ENCODE measurements around the gene ACSL5. TPM values are rescaled to one million over a fixed set of nuclear protein-coding genes. Genes with fewer than 3 reads are reported as not detected.
A peak's percentile ranks its signal among the peaks of the same experiment; 100 is the strongest.
"Not testable (repeated sequence)": the region's sequence is repeated elsewhere in the genome, so short reads cannot be mapped to it uniquely, and the experiment has no call there.

The ACSL5 gene
- total RNA-seq, 2 experiments from 2014 or later: 55.8 to 59.5 TPM

DNA sequence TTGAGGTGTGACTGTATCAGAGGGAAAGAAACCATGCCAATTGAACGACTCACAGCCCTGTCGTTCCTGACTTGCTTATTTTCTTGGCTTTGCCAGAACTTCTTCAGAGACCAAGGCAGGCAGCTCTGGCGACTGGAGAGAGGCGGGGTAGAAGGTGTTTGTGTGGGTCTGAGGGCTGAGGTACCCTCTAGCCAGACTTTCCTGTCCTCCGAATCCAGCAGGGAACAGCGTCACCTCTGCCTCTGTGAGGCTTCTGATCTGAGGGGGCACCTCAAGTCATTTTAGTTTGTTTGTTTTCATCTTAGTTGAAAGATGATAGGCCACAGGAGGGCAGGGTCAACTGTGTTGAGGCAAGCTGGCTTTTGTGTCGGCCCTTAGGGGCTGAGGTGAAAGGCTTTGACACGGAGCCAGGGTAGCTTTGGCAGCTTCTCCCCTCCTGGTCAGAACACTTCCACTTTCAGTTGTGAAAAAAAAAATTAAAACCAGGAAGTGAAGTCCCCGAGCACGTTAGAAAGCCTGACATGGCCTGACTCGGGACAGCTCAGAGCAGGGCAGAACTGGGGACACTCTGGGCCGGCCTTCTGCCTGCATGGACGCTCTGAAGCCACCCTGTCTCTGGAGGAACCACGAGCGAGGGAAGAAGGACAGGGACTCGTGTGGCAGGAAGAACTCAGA is 1.9 kb downstream of the ACSL5 start:
- H3K4me1 Mint-ChIP-seq: peaks cover 59% of the 10 kb centered on the region

DNA sequence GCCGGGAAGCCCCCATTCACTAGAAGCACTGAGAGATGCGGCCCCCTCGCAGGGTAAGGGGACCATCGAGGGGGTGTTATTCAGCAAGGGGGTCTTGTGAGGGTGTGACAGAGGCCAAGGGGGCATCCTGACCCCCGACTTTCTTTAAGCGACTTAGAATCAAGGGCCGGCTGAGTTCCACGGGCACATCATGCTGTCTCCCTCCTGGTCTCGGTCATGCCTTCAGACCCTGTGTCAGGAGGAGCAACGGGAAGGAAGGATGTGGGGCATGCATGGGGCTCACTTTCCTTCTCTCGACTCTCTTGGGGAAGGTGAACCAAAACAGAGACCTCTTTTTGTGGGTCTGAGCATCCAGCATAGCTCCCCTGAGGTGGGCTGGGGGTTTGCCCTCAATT is 2.5 kb downstream of the ACSL5 start:
- Mint-ChIP-seq H3K27ac (peak overlapping the region; percentile 100), H3K27me3 (no peaks in the 10 kb centered on the region), H3K36me3 (peaks cover 29% of the 10 kb centered on the region), H3K4me1 (peaks cover 56% of the 10 kb centered on the region), H3K4me3 (peak overlapping the region; percentile 98), H3K9me3 (peaks cover 5% of the 10 kb centered on the region)
- no peak for DNase-seq
- POLR2A ChIA-PET: interaction anchor here (0.8 to 3.8 kb wide), 7 partner anchors 12 to 1303 kb away, joined by 3 to 21 read pairs (median 6); partner anchors contain the start of genes CASP7, GPAM, VTI1A and ZDHHC6
- ATAC-seq (ENCODE audit: low read depth): peak; percentile 27

More for the DNA sequence above, 1.9 kb downstream of the ACSL5 start:
- DNase-seq (peak; percentile 61), ATAC-seq (ENCODE audit: low read depth) (peak; percentile 86)
- H3K27ac Mint-ChIP-seq: peak overlapping the region; percentile 100
- H3K27me3 Mint-ChIP-seq: no peaks in the 10 kb centered on the region
- peaks cover 26% of the 10 kb centered on the region for H3K36me3 Mint-ChIP-seq
- peaks cover 7% of the 10 kb centered on the region for H3K9me3 Mint-ChIP-seq
- H3K4me3 Mint-ChIP-seq: peak overlapping the region; percentile 98
- POLR2A ChIA-PET: interaction anchor here (0.7 to 3.8 kb wide), 9 partner anchors 10 to 1304 kb away, joined by 3 to 21 read pairs (median 5); partner anchors contain the start of genes GPAM, VTI1A and ZDHHC6

DNA sequence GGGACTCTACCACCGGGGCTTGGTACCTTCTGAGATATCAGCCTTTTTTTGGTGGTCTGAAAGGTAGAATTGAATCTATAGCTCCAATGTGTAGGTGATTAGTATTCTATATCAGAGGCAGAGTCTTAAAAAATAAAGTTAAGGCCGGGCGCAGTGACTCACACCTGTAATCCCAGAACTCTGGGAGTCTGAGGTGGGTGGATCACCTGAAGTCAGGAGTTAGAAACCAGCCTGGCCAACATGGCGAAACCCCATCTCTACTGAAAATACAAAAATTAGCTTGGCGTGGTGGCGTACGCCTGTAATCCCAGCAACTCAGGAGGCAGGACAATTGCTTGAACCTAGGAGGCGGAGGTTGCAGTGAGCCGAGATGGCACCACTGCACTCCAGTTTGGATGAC is 3.2 kb downstream of the ACSL5 start:
- not testable (repeated sequence) for H3K9me3 Mint-ChIP-seq; ATAC-seq (ENCODE audit: low read depth); H3K27me3 Mint-ChIP-seq; DNase-seq
- Mint-ChIP-seq H3K27ac (peak overlapping the region; percentile 60), H3K36me3 (peaks cover 31% of the 10 kb centered on the region), H3K4me3 (peak overlapping the region; percentile 72), H3K4me1 (peaks cover 55% of the 10 kb centered on the region)
- POLR2A ChIA-PET: interaction anchor here (0.8 to 3.8 kb wide), 4 partner anchors 11 to 1302 kb away, joined by 3 to 18 read pairs (median 5); partner anchors contain the start of gene CASP7

DNA sequence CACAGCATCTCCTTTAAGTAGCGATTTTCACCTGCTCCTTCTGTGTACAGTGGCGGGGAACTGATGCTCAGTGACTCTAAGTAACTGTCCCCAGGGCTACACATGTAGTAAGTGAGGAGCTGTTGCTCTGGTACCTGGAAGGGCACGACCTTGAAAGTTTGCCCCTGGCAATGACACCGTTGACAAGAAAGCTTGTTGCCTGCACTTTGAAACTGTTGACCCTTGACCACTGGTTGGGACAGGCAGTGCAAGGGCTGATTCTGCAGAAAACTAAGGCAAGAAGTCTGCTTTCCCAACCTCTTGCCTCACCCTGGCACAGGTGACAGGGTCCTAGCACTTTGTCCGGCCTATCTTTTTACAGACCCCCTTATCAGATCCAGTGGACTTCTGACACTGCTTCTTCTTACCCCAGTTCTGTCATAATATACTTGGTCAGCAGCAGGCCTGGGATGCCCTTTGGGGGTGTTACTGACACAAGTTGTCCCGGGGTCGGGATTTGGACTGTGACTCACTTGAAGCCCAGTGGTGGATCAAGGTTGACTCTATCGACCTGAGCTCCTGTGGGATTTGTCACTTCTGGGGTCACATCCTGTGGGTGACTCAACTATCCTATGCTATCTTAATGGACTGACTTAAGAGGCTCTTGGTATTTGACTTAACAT is 5.8 kb downstream of the ACSL5 start:
- no peak overlapping the region for H3K27ac Mint-ChIP-seq
- H3K36me3 Mint-ChIP-seq: peaks cover 39% of the 10 kb centered on the region
- H3K4me1 Mint-ChIP-seq: peaks cover 43% of the 10 kb centered on the region
- no peaks in the 10 kb centered on the region for H3K9me3 Mint-ChIP-seq
- H3K4me3 Mint-ChIP-seq: no peak overlapping the region
- POLR2A ChIA-PET: no interaction called here
- ATAC-seq (ENCODE audit: low read depth) (no peak), DNase-seq (no peak)
- H3K27me3 Mint-ChIP-seq: no peaks in the 10 kb centered on the region

DNA sequence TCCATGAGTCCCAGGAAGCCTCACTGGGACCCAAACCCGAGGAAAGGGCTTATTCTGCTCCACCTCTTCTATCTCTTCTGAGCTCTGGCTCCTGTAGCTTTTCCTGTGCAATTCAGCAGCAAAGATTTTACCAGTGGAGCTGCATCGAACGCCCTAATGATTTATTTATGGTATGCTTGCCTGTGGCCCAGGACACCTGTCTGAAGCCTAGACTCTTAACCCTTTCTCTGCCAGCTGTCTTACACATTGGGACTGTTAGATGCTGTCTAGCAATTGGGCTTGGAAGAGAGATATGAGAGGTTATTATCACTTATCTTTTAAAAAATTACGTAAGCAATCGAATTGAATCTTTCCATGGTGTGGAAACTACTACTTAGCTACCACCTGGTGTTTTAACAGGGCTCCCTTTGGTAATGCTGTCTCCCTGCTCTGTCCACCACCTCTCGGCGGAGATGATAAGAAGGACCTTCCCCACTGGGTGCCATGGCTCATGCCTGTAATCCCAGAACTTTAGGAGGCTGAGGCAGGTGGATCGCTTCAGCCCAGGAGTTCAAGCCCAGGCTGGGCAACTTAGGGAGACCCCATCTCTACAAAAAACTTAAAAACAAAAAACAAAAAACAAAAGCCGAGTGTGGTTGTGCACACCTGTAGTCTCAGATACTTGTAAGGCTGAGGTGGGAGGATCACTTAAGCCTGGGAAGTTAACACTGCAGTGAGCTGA is 8.8 kb downstream of the ACSL5 start:
- no peak overlapping the region for H3K4me3 Mint-ChIP-seq
- H3K27me3 Mint-ChIP-seq: no peaks in the 10 kb centered on the region
- peaks cover 38% of the 10 kb centered on the region for H3K36me3 Mint-ChIP-seq
- H3K4me1 Mint-ChIP-seq: peaks cover 30% of the 10 kb centered on the region
- POLR2A ChIA-PET: no interaction called here
- no peak for ATAC-seq (ENCODE audit: low read depth)
- no peak overlapping the region for H3K27ac Mint-ChIP-seq
- no peak for DNase-seq
- no peaks in the 10 kb centered on the region for H3K9me3 Mint-ChIP-seq

DNA sequence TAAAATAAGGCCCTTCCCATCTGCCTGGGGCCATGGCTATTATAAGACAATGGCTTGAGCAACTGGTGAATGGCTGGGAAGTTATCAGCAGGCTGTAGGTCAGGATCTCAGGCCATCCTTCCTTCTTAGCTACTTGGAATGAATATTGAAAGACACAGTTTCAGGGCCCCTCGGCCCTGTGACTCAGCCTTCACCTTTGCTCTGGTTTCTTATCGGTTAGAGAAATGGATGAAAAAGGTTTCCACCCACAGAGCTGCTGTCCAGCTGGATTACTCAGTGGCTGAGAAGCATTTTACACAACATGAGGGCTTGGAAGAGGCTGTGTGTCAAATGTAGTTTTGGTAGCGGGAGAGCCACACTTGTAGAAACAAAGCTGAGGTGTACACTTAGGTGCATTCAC is 9.4 kb downstream of the ACSL5 start:
- Mint-ChIP-seq H3K4me1 (peaks cover 25% of the 10 kb centered on the region), H3K4me3 (no peak overlapping the region), H3K27me3 (no peaks in the 10 kb centered on the region), H3K36me3 (peaks cover 35% of the 10 kb centered on the region), H3K9me3 (no peaks in the 10 kb centered on the region), H3K27ac (no peak overlapping the region)
- POLR2A ChIA-PET: no interaction called here
- no peak for DNase-seq
- no peak for ATAC-seq (ENCODE audit: low read depth)

DNA sequence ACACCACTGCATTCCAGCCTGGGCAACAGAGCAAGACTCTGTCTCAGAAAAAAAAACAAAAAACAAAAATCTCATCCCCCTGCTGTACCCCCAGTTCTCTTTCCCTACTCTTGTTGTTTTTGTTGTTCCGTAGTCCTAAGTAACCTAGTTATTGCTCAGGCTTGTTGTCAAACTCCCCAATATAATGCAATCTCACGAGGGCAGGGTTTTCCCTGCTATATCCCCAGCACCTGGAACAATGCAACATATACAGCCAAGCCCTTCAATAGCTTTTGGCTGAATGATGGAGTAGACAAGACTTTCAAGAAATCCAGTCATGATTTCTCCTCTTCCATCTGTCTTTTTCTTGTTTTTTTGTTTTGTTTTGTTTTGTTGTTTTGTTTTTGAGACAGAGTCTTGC is 10.2 kb downstream of the ACSL5 start:
- H3K27ac Mint-ChIP-seq: no peak overlapping the region
- no peaks in the 10 kb centered on the region for H3K9me3 Mint-ChIP-seq
- no peaks in the 10 kb centered on the region for H3K27me3 Mint-ChIP-seq
- peaks cover 24% of the 10 kb centered on the region for H3K4me1 Mint-ChIP-seq
- DNase-seq (no peak), ATAC-seq (ENCODE audit: low read depth) (no peak)
- peaks cover 35% of the 10 kb centered on the region for H3K36me3 Mint-ChIP-seq
- POLR2A ChIA-PET: no interaction called here
- H3K4me3 Mint-ChIP-seq: no peak overlapping the region

DNA sequence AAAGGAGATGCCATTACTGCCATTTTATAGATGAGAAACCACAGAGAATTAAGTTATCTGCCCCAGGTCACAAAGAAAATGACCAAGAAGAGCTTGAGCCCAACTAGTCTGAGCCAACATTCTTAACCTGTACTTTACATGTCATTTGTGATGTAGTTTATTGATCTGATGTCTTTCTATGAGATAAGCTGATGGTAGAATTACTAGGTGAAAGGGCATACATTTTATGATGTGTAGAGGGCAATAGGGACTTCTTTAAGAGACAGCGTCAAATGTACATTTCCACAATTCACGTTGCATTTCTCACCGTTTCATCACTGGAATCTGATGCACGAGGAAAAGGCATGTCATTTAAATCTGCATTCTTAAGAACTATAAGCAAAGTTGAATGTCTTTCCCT is 11.3 kb downstream of the ACSL5 start:
- POLR2A ChIA-PET: no interaction called here
- no peak overlapping the region for H3K4me3 Mint-ChIP-seq
- H3K36me3 Mint-ChIP-seq: peaks cover 26% of the 10 kb centered on the region

DNA sequence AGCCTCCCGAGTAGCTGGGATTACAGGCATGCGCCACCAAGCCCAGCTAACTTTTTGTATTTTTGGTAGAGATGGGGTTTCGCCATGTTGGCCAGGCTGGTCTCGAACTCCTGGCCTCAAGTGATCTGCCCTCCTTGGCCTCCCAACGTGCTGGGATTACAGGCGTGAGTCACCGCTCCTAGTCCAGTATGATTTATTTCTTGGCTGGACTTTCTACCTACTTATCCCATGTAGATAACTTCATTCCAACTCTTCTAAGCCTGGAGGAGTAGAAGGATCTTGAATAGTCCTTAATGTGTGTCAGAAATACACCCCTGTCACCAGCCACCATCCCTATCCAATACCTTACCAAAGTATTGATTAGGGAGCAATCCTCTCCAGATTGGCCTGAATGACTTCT is 14.1 kb downstream of the ACSL5 start:
- Mint-ChIP-seq H3K36me3 (peaks cover 13% of the 10 kb centered on the region), H3K4me1 (peaks cover 23% of the 10 kb centered on the region)
- POLR2A ChIA-PET: interaction anchor here (0.6 to 2.9 kb wide), 2 partner anchors 12 to 33 kb away, joined by 3 to 18 read pairs; partner anchors contain the start of gene ACSL5
- not testable (repeated sequence) for H3K4me3 Mint-ChIP-seq; ATAC-seq (ENCODE audit: low read depth); H3K27me3 Mint-ChIP-seq; DNase-seq; H3K27ac Mint-ChIP-seq; H3K9me3 Mint-ChIP-seq

More for the DNA sequence above, 11.3 kb downstream of the ACSL5 start:
- H3K27ac Mint-ChIP-seq: no peak overlapping the region
- no peaks in the 10 kb centered on the region for H3K9me3 Mint-ChIP-seq
- ATAC-seq (ENCODE audit: low read depth) (no peak), DNase-seq (no peak)
- H3K27me3 Mint-ChIP-seq: no peaks in the 10 kb centered on the region
- H3K4me1 Mint-ChIP-seq: peaks cover 26% of the 10 kb centered on the region

DNA sequence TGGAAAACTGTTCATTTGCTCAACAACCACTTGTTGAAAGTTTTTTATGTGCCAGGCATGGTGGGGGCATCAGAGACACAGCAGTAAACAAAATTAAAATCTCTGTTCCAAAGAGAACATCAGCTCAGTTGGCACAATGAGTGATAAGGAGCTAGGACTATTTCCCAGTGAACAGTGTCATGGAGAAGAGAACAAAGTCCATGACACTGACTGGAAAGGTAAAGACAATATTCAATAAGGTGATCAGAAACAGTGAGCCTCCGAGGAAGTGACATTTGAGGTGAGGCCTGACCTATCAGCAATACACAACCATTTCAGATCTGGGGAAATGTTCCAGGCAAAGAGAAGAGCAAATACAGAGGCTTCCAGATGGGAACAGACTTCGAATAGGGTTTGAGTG is 14.6 kb downstream of the ACSL5 start:
- DNase-seq (no peak), ATAC-seq (ENCODE audit: low read depth) (no peak)
- Mint-ChIP-seq H3K9me3 (no peaks in the 10 kb centered on the region), H3K4me1 (peaks cover 23% of the 10 kb centered on the region), H3K27me3 (no peaks in the 10 kb centered on the region), H3K27ac (no peak overlapping the region), H3K36me3 (peaks cover 13% of the 10 kb centered on the region), H3K4me3 (no peak overlapping the region)
- POLR2A ChIA-PET: interaction anchor here (2.9 kb wide), 1 partner anchor 13 kb away, joined by 18 read pairs; the partner anchor contains the start of gene ACSL5

DNA sequence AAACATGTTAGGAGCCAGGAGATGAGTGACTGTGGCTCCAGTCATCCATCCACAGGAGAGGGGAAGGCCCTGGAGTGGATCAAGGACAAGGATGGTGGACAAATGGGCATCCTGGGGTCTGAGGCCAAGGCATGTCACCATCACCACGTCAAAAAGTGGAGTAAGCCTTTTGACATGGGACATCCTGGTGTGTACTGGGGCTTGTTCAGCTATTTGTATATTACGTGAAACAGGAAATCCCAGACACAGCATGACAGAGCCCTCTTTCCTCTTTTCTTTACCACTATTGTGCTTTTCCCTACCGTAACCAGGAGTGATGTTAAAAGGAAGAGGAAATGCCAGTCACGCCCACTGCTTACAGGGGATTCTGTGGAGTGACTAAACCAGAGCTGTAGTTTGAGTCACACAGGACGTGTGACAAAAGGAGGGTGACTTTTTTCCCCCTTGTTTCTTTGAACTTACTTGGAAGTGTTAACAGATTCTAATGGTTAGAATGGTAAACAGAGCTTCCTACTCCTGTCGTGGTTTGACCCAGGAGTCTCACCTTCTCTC is 15.4 kb downstream of the ACSL5 start:
- ATAC-seq (ENCODE audit: low read depth) (peak; percentile 86), DNase-seq (no peak)
- H3K4me3 Mint-ChIP-seq: peak overlapping the region; percentile 9
- peak overlapping the region; percentile 65 for H3K27ac Mint-ChIP-seq
- H3K4me1 Mint-ChIP-seq: peaks cover 26% of the 10 kb centered on the region
- POLR2A ChIA-PET: interaction anchor here (2.9 kb wide), 1 partner anchor 14 kb away, joined by 18 read pairs; the partner anchor contains the start of gene ACSL5
- no peaks in the 10 kb centered on the region for H3K9me3 Mint-ChIP-seq
- peaks cover 13% of the 10 kb centered on the region for H3K36me3 Mint-ChIP-seq
- H3K27me3 Mint-ChIP-seq: no peaks in the 10 kb centered on the region

DNA sequence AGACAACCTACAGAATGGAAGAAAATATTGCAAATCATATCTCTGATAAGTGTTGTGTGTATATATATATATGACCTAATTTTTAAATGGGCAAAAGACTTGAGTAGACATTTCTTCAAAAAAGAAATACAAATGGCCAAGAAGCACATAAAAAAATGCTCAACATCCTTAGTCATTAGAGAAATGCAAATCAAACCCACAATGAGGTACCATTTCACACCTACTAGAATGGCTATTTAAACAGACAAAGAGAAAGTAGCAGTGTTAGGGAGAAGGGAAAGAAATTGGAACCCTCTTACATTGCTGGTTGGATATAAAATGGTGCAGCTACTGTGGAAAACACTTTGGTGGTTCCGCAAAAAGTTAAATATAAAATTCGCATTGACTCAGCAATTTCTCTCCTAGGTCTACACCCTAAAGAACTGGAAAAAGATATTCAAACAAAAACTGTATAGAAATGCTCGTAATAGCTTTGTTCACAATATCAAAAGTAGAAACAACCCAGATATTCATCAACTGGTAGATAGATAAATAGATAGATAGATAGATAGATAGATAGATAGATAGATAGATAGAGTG is 16.3 kb downstream of the ACSL5 start:
- Mint-ChIP-seq H3K4me1 (peaks cover 26% of the 10 kb centered on the region), H3K36me3 (peaks cover 12% of the 10 kb centered on the region), H3K4me3 (no peak overlapping the region), H3K9me3 (no peaks in the 10 kb centered on the region), H3K27me3 (no peaks in the 10 kb centered on the region), H3K27ac (no peak overlapping the region)
- DNase-seq (no peak), ATAC-seq (ENCODE audit: low read depth) (no peak)
- POLR2A ChIA-PET: interaction anchor here (2.9 kb wide), 1 partner anchor 15 kb away, joined by 18 read pairs; the partner anchor contains the start of gene ACSL5

Data from activated naive CD8-positive, alpha-beta T cell treated with anti-CD3 and anti-CD28 coated beads, Interleukin-2, amount 10 ng/mL, durations not matched to agents 7 days and 5 days (primary cell).